Endothelial cell of umbilical vein (primary cell): ENCODE results near the gene RAI1.
"Not testable (repeated sequence)": the region's sequence is repeated elsewhere in the genome, so short reads cannot be mapped to it uniquely, and the experiment has no call there.

Experiments used
- CTCF ChIP-seq, 2 donors: IDR thresholded peaks; 1 replicate in 1 of 2; 2 replicates in 1 of 2; pipeline ENCODE4 v1.5.1; 2011; ENCODE audit warnings: low read length in 2 of 2, mild to moderate bottlenecking in 2 of 2, moderate library complexity in 2 of 2, control low read depth in 1 of 2, inconsistent platforms in 1 of 2, low read depth in 1 of 2; ENCODE audit not compliant: insufficient read depth in 1 of 2; ENCODE audit errors: extremely low read depth in 1 of 2
- EZH2 ChIP-seq: IDR thresholded peaks from 2 replicates; pipeline ENCODE4 v1.6.1; 2012; ENCODE audit warnings: borderline replicate concordance, low read depth, mild to moderate bottlenecking, moderate library complexity, low read length, inconsistent platforms; ENCODE audit not compliant: severe bottlenecking
- MAX ChIP-seq: IDR thresholded peaks from 2 replicates; pipeline ENCODE4 v1.6.1; 2011; ENCODE audit not compliant: insufficient read depth, insufficient read length
- POLR2A ChIP-seq: IDR thresholded peaks from 2 replicates; pipeline ENCODE4 v1.6.1; 2012; ENCODE audit warnings: low read depth, mild to moderate bottlenecking, control low read depth, low read length
- POLR2AphosphoS5 ChIP-seq: IDR thresholded peaks from 2 replicates; pipeline ENCODE4 v1.6.1; 2012; ENCODE audit warnings: low read depth, mild to moderate bottlenecking, control low read depth, low read length, moderate library complexity; ENCODE audit not compliant: insufficient read depth

DNA sequence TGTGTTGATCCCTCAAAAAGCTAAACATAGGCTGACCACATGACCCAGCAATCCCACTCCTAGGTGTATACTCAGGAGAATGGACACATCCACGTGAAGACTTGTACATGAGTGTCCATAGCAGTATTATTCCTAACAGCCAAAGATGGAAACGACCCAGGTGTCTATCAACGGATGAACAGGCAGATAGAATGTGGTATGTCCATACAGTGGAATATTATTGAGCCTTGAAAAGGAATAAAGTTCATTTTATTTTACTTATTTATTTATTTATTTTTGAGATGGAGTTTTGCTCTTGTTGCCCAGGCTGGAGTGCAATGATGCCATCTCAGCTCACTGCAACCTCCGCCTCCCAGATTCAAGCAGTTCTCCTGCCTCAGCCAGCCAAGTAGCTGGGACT is 36.1 kb upstream of the RAI1 start:
- TF ChIP-seq CTCF (IDR thresholded peaks at IDR 0.05; ENCODE audit: extremely low read depth in 1 of 2, insufficient read depth in 1 of 2, low read depth in 1 of 2, low read length in 2 of 2); MAX; EZH2; POLR2A; POLR2AphosphoS5: not testable (repeated sequence)
